Astrocyte of the cerebellum (primary cell): ENCODE data around the gene RALY.

Experiments
- DNase-seq: peaks from one replicate; pipeline ENCODE4 v3.0.0-alpha.2; 2011; ENCODE audit warnings: low read depth
- H3K4me3 ChIP-seq: 2 replicates; pipeline ENCODE4 v1.5.1; 2011; ENCODE audit warnings: mild to moderate bottlenecking, low read depth, low read length, moderate library complexity
- CTCF ChIP-seq: IDR thresholded peaks from 2 replicates; pipeline ENCODE4 v1.5.1; 2012; ENCODE audit warnings: low read length, low read depth, moderate library complexity, mild to moderate bottlenecking; ENCODE audit errors: missing control alignments
- in situ Hi-C: cut with HindIII; loops from 2 replicates; pipeline ENCODE4 v1.10.0; 2017; ENCODE audit warnings: low sequenced_read_pairs

The RALY gene

GRCh38 chr20:34096699-34097444 is 103.2 kb downstream of the RALY start:
- no peak overlapping the region for H3K4me3 ChIP-seq
- no peak for DNase-seq
- in situ Hi-C loops: no loop called here
- no peak for TF ChIP-seq CTCF

- no peak for TF ChIP-seq CTCF
- in situ Hi-C loops: no loop called here
- H3K4me3 ChIP-seq: no peak overlapping the region
Observed at GRCh38 chr20:34098570-34098969, 104.9 kb downstream of the RALY start.

GRCh38 chr20:34099675-34100074 is 106.0 kb downstream of the RALY start:
- in situ Hi-C loops: no loop called here
- TF ChIP-seq CTCF: no peak

More at GRCh38 chr20:34098570-34098969, 104.9 kb downstream of the RALY start:
- DNase-seq: no peak

GRCh38 chr20:34100576-34100975 is 106.9 kb downstream of the RALY start:
- in situ Hi-C loops: no loop called here
- no peak for DNase-seq
- H3K4me3 ChIP-seq: no peak overlapping the region
- TF ChIP-seq CTCF: no peak

More at GRCh38 chr20:34099675-34100074, 106.0 kb downstream of the RALY start:
- no peak overlapping the region for H3K4me3 ChIP-seq
- no peak for DNase-seq

- no peak overlapping the region for H3K4me3 ChIP-seq
- TF ChIP-seq CTCF: no peak
- in situ Hi-C loops: no loop called here
- DNase-seq: no peak
Observed at GRCh38 chr20:34102342-34102741, 108.6 kb downstream of the RALY start.

- no peak for TF ChIP-seq CTCF
- DNase-seq: no peak
- no peak overlapping the region for H3K4me3 ChIP-seq
- in situ Hi-C loops: no loop called here
Observed at GRCh38 chr20:34104059-34104458, 110.3 kb downstream of the RALY start.
